SU-DHL-6 (cell line): ENCODE data around the gene HUS1B.

Source experiments
- CTCF ChIP-seq: fragments of 200-600 bp; sonication (generic); IDR thresholded peaks from one replicate; pipeline ENCODE4 v1.5.1; 2017; ENCODE audit warnings: antibody characterized with exemption, mild to moderate bottlenecking, low read length, moderate library complexity; ENCODE audit not compliant: insufficient read depth, poor library complexity, severe bottlenecking
- EZH2phosphoT487 ChIP-seq: fragments of 200-600 bp; sonication (generic), shearing (Covaris generic); conservative IDR thresholded peaks from 2 replicates; pipeline ENCODE4 v1.6.1; 2018; ENCODE audit warnings: mild to moderate bottlenecking, antibody characterized with exemption, low read length, moderate library complexity, mixed read lengths

GRCh38 chr6:693723-694009 is 36.8 kb upstream of the HUS1B start:
- TF ChIP-seq CTCF (no peak), EZH2phosphoT487 (no peak)
